Measurements from ENCODE around the gene GNG13.
"Not testable (repeated sequence)": the region's sequence is repeated elsewhere in the genome, so short reads cannot be mapped to it uniquely, and the experiment has no call there.

GNG13 gene

GRCh38 chr16:832652-833336 lies 32.3 kb upstream of the GNG13 start:
- in situ Hi-C loops (cut with MboI; ENCODE audit: low sequenced_read_pairs): no loop called here

GRCh38 chr16:831571-832413 lies 31.3 kb upstream of the GNG13 start:
- in situ Hi-C loops (cut with MboI; ENCODE audit: low sequenced_read_pairs): no loop called here

DNA sequence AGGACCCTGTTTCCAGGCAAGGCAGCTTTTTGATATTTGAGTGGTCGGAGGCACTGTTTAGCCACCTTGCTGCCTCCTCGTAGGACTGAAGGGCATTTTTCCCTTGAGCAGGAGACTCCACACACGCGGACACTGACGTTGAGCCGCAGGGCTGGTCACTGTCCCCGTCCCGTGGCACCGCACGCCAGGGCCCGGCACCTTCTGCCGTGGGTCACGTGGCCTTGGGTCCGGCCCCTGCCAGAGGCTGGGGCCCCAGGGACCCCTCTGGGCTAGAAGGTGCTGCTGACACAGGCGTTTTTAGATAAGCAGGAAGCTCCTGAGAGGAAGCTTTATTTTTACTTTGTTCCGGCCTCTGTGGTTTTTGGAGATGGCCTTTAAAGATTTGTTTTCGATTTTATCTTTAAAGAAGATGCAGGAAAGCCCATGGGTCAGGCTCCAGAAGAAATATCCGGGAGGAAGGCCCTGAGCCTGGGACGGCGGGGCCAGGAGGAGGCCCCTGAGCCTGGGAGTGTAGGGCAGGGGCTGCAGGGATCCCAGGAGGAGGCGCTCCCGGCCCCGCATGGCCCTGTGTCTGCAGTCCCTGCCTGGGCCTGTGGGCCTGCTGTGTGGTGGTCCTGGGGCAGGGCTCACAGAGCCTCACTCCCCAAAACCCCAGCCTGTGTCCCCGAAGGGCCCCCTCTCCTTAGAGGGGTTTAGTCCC lies 30.5 kb upstream of the GNG13 start:
- in situ Hi-C loops (cut with MboI; ENCODE audit: low sequenced_read_pairs): no loop called here

DNA sequence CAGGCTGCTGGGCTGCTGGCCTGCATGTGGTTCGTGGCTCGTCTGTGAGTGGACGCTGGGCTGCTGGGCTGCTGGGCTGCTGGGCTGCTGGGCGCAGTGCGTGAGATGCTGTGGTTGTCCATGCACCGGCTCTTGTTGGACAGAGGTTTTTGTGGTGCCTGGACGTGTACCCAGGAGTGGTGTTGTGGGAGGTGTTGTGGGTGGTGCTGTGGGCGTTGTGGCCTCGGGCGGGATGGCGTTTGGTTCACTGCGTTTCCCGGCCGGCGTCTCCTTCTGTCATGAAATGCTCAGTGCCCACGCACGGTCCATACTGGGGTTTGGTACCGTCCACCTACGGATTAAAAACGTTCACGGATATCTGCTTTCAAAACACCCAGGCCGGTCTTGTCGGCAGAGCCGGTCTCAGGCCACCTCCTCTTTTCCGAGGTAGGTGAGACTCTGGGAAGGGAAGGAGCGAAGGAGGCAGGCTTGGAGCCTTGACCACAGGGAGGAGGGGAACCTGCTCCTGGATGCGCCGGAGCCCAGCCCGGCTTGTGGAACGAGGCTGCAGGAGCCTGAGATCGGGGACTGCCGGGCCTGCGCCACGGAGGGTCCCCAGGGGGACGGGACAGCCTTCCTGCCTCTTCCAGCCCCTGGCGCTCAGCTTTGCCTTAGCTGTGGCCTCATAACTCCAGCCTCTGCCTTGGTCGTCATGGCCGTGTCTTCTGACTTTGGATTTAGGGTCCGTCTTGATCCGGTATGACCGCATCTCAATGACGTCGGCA lies 29.8 kb upstream of the GNG13 start:
- in situ Hi-C loops (cut with MboI; ENCODE audit: low sequenced_read_pairs): no loop called here

DNA sequence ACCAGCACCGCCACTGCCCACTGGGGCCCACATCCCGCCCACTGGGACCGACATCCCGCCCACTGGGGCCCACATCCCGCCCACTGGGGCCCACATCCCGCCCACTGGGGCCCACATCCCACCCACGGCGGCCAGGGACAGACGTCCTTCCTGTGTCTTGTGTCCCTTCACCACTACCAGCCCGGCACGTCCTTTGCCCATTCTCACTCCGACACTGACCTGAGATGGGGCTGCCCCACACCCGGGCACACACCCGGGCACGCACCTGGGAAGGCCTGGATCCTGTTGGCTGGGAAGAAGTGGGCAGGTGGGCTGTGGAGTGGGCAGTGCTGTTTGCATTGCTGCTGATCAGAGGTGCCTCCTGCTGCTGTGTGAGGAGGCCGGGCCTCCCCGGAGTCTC lies 28.4 kb upstream of the GNG13 start:
- in situ Hi-C loops (cut with MboI; ENCODE audit: low sequenced_read_pairs): no loop called here

DNA sequence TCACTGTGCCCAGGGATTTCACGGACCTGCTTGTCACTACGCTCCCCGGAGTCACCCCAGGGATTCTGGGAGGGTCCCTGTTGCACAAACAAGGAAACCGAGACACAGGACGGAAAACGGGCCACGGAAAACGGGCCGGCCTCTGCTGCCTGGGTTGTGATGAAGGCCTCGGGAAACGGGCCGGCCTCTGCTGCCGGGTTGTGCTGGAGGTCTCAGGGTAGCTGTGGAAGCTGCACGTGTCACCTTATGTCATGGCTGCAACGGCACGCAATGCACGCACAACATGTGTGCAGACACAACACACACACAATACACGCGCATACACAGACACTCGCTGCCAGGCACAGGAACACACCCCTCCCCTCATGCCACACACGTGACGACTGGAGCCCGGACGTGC lies 27.0 kb upstream of the GNG13 start:
- in situ Hi-C loops (cut with MboI; ENCODE audit: low sequenced_read_pairs): no loop called here

DNA sequence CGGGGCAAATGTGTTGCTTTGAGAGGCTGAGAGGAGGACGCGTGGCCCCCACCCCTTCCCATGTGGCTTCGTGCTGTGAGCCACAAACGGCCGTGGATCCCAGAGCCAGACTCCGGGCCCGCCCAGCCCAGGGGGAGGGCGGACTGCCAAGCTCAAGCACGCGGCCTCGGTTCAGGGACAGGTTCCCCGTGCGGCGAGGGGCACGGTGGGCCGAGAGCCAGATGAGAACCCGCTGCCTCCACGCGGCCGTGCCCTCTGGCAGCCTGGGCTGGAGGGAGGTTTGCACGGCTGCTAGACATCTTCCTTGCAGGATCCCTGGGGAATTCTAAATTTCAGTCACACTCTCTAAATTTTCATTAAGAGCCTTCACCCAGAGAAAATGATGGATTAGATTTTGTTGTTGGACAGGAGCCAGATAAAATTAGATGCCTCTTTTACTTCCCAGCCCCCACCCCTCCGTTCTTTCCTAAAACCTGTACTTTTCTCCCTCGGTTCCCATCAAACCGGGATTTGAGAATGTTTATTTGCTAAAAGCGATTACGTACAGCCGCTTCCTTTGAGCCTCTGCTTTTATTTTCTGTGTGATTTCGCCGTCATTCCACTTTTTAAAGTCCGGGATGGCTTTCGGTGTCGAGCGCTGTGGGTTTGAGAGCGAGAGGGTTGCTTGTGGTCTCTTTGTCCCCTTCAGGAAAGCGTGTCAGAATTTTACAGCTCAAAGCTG lies 25.0 kb upstream of the GNG13 start:
- in situ Hi-C loops (cut with MboI; ENCODE audit: low sequenced_read_pairs): no loop called here

DNA sequence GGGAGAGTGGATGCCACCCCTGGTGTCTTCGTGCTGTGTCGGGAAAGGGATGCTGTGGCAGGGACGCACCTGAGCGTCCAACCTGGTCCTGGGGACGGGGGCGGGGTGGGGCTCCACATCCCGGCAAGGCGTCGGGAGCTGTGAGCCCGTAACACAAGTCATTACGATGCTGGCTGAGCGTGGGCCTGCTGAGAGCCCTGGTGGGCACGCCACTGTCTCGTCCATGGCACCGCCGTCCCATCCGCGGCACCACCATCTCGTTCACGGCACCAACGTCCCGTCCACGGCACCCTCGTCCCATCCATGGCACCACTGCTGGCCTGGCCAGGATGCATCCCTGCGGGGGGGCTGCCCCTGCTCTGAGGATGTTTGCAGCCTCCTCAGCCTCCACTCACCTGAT lies 24.1 kb upstream of the GNG13 start:
- in situ Hi-C loops (cut with MboI; ENCODE audit: low sequenced_read_pairs): no loop called here

DNA sequence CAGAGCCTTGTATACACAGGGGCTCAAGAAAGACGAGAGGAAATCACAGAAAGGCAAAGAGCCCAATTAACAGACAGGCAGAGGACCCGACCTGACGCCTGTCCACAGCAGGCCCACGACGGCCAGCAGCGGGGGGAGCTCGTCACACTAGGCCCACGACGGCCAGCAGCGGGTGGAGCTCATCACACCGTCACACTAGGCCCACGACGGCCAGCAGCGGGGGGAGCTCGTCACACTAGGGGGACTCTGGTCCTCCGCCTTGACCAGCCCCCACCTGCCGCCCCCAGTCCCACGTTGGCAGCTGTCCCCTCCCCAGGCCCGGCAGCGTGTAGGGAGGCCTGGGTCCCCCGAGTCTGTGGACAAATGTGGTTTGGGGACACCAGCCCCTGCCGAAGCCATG lies 23.7 kb upstream of the GNG13 start:
- in situ Hi-C loops (cut with MboI; ENCODE audit: low sequenced_read_pairs): no loop called here

GRCh38 chr16:822909-823297 lies 22.4 kb upstream of the GNG13 start:
- in situ Hi-C loops (cut with MboI; ENCODE audit: low sequenced_read_pairs): no loop called here

- in situ Hi-C loops (cut with MboI; ENCODE audit: low sequenced_read_pairs): no loop called here
Measured at GRCh38 chr16:822174-822908, 21.8 kb upstream of the GNG13 start.

- in situ Hi-C loops (cut with MboI; ENCODE audit: low sequenced_read_pairs): no loop called here
Measured at GRCh38 chr16:821751-822150, 21.2 kb upstream of the GNG13 start.

DNA sequence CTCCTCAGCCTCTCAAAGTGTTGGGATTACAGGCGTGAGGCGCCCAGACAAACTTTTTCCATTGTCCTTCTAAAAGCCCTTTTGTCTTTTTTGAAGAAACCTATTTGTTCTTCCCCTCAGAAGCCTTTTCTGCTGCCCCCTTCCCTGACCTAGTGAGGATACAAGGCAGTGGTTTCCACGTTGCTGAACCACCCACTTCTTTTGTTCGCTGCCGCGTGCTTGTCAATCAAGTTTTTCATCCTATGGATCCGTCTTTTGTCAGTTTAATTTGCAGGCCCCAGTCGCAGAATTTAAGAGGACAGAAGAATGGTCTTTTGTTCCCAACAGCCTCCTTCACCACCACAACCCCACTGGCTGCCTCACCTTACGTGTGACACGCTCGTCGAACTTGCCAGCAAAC lies 20.2 kb upstream of the GNG13 start:
- in situ Hi-C loops (cut with MboI; ENCODE audit: low sequenced_read_pairs): no loop called here

GRCh38 chr16:820044-820408 lies 19.5 kb upstream of the GNG13 start:
- in situ Hi-C loops (cut with MboI; ENCODE audit: low sequenced_read_pairs): not testable (repeated sequence)

DNA sequence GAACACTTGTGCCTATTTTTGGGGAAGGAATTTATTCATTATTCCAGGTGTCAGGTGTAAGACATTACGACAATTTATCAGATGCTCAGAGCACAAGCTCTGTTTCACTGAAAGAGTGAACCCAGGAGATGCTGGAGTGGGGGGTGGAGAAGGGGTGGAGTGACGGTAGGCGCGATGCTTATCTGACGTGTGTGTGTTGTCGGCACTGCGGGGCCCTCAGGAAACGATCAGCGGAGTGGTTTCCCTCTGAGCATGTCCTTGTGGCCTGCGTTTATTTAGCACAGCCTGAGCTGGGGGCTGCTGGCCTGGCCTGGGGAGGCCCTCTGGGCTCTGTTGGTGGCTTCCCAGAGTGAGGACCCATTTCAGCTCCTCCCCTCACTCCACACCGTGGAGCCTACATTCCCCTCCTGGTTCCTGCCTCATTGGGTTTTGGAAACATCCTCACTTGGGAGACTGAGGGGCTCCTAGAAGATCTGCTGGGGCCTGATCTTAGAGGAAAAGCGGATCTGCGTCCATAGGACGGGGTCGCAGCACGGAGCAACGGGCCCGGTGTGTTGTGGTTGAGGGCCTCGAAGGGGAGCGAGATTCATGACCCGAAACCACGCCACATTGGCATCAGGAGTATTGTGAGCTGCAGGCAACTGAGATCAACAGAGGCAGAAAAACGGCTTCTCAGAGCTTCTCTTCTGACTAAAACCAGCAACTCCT lies 19.0 kb upstream of the GNG13 start:
- in situ Hi-C loops (cut with MboI; ENCODE audit: low sequenced_read_pairs): no loop called here

DNA sequence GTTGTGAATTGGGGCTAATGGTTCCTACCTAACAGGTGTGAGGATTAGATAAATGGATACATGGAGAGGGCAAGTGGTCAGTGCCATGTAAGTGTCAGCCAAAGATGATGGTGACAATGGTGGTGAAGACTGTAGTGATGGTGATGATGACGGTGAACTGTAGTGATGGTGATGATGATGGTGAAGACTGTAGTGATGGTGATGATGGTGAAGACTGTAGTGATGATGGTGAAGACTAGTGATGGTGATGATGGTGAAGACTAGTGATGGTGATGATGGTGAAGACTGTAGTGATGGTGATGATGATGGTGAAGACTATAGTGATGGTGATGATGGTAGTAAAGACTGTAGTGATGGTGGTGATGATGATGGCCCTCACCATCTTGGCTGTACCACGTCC lies 18.1 kb upstream of the GNG13 start:
- in situ Hi-C loops (cut with MboI; ENCODE audit: low sequenced_read_pairs): no loop called here

- in situ Hi-C loops (cut with MboI; ENCODE audit: low sequenced_read_pairs): no loop called here
Measured at GRCh38 chr16:818132-818531, 17.6 kb upstream of the GNG13 start.

DNA sequence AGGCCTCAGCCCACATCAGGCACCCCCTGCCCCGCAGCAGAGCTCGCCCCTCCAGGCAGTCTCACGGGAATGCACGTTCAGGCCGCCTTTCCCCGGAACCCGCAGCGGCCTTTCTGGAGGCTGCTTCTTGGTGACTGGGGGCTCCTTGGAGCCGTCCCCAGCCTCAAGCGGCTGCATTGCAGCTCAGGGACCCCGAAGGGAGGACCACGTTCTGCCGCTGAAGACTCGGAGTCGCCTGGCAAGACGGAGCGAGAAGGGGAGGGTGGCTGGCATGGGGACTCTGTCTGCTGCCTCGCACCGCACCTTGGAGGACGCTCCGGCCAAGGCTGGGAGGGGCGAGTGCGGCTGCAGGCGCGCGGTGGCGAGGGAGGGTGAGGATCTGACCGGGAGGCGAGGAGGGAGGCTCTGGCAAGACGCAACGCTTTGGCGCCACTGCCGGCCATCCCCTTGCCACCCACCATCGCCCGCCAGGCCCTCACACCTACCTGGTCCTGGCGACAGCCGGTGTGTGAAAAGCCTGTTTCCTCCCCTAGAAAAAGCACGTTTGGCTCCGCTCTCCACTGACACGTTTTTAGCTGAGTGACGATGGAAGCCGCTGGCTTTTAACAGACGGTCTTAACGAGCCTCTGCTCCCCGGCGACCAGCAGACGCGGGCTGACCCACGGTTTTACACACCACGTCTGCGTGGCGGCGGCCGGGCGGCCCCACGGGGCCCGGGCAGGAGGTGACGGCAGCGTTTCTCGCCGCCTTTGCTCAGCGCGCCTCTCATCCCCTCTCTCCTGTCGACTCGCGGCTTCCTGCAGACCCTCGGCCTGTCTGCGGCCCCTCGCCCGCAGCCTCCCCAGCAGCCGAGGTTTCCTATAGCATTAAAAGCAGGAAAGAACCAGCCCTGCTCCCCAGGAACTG lies 16.7 kb upstream of the GNG13 start:
- in situ Hi-C loops (cut with MboI; ENCODE audit: low sequenced_read_pairs): no loop called here
